ENCODE results near the gene ATP8A2. TPM values are rescaled to one million over a fixed set of nuclear protein-coding genes. Genes with fewer than 3 reads are reported as not detected.

Gene ATP8A2
- total and polyA plus RNA-seq, 4 donors, result 0.31 to 2.7 (median 1.1) TPM

GRCh38 chr13:25971459-25972145, 599.8 kb downstream of the ATP8A2 start:
- peak overlapping the region in 1 of 2 donors; percentile 34 for H3K9ac ChIP-seq (ENCODE audit: insufficient read depth in 1 of 2, low read length in 2 of 2)
- 69 to 78% methylated on average over 5 of the region's 5 CpGs for WGBS, 2 donors
- no peaks in the 10 kb centered on the region for H3K27me3 ChIP-seq (ENCODE audit: control insufficient read depth in 3 of 3, insufficient read depth in 3 of 3, low read length in 2 of 3)
- TF ChIP-seq CTCF (IDR thresholded peaks at IDR 0.05; ENCODE audit: control extremely low read depth, extremely low read depth), result no peak
- no peak overlapping the region for H3K4me3 ChIP-seq
- no peaks in the 10 kb centered on the region for H3K36me3 ChIP-seq (ENCODE audit: control insufficient read depth in 4 of 4, insufficient read depth in 4 of 4, low read length in 4 of 4)
- no peak overlapping the region for H3K27ac ChIP-seq (ENCODE audit: low read depth in 1 of 2, low read length in 1 of 2)
- no peak for DNase-seq
- peaks cover 0 to 2% (median 0%) of the 10 kb centered on the region in 4 donors for H3K9me3 ChIP-seq (ENCODE audit: control insufficient read depth in 4 of 4, insufficient read depth in 3 of 4, low read length in 3 of 4)
- no peak for ATAC-seq (ENCODE audit: insufficient read depth, low FRiP score)
- peaks cover 0 to 35% (median 2%) of the 10 kb centered on the region in 5 donors for H3K4me1 ChIP-seq (ENCODE audit: control insufficient read depth in 5 of 5, insufficient read depth in 5 of 5, low read length in 5 of 5)

- Histone ChIP-seq H3K9ac (ENCODE audit: insufficient read depth in 1 of 2, low read length in 2 of 2) (no peak overlapping the region), H3K9me3 (ENCODE audit: control insufficient read depth in 4 of 4, insufficient read depth in 3 of 4, low read length in 3 of 4) (peaks cover 0 to 2% (median 0%) of the 10 kb centered on the region in 4 donors), H3K36me3 (ENCODE audit: control insufficient read depth in 4 of 4, insufficient read depth in 4 of 4, low read length in 4 of 4) (no peaks in the 10 kb centered on the region), H3K27ac (ENCODE audit: low read depth in 1 of 2, low read length in 1 of 2) (no peak overlapping the region), H3K4me1 (ENCODE audit: control insufficient read depth in 5 of 5, insufficient read depth in 5 of 5, low read length in 5 of 5) (peaks cover 0 to 32% (median 2%) of the 10 kb centered on the region in 5 donors), H3K4me3 (no peak overlapping the region), H3K27me3 (ENCODE audit: control insufficient read depth in 3 of 3, insufficient read depth in 3 of 3, low read length in 2 of 3) (no peaks in the 10 kb centered on the region)
- DNase-seq (no peak), ATAC-seq (ENCODE audit: insufficient read depth, low FRiP score) (no peak)
- WGBS, 2 donors, result 73 to 77% methylated on average over 13 of the region's 13 CpGs
- no peak for TF ChIP-seq CTCF (IDR thresholded peaks at IDR 0.05; ENCODE audit: control extremely low read depth, extremely low read depth)
These were observed 601.3 kb downstream of the ATP8A2 start for GRCh38 chr13:25973085-25973484.

GRCh38 chr13:25973576-25973975, 601.8 kb downstream of the ATP8A2 start:
- H3K9me3 ChIP-seq (ENCODE audit: control insufficient read depth in 4 of 4, insufficient read depth in 3 of 4, low read length in 3 of 4), result peaks cover 0 to 2% (median 0%) of the 10 kb centered on the region in 4 donors
- no peak for ATAC-seq (ENCODE audit: insufficient read depth, low FRiP score)
- no peak overlapping the region for H3K9ac ChIP-seq (ENCODE audit: insufficient read depth in 1 of 2, low read length in 2 of 2)
- no peak overlapping the region for H3K27ac ChIP-seq (ENCODE audit: low read depth in 1 of 2, low read length in 1 of 2)
- no peak for TF ChIP-seq CTCF (IDR thresholded peaks at IDR 0.05; ENCODE audit: control extremely low read depth, extremely low read depth)
- H3K4me1 ChIP-seq (ENCODE audit: control insufficient read depth in 5 of 5, insufficient read depth in 5 of 5, low read length in 5 of 5), result peaks cover 0 to 32% (median 2%) of the 10 kb centered on the region in 5 donors
- DNase-seq, result no peak
- H3K27me3 ChIP-seq (ENCODE audit: control insufficient read depth in 3 of 3, insufficient read depth in 3 of 3, low read length in 2 of 3), result no peaks in the 10 kb centered on the region
- no peaks in the 10 kb centered on the region for H3K36me3 ChIP-seq (ENCODE audit: control insufficient read depth in 4 of 4, insufficient read depth in 4 of 4, low read length in 4 of 4)
- no peak overlapping the region for H3K4me3 ChIP-seq
- WGBS, 2 donors, result 52 to 68% methylated on average over 7 of the region's 7 CpGs
